K562 (cell line): ENCODE results near the gene P2RY6. TPM values are rescaled to one million over a fixed set of nuclear protein-coding genes. Genes with fewer than 3 reads are reported as not detected.

Experiments used
- ATAC-seq: fragments of 200-7000 bp; cut with Tn5 transposase; 3 replicates; pipeline ENCODE4 v1.9.1; 2020; ENCODE audit warnings: moderate library complexity
- BruUV-seq: library from RNA; stranded (reverse); fragments of 400-500 nt; replicated peaks from 2 replicates; lab custom pipeline; 2021; lab: Mats Ljungman, UMichigan
- CTCF ChIA-PET: fragments of 300-600 bp; formaldehyde crosslinking; extraction: SDS; loops from one replicate; lab custom pipeline; 2021; ENCODE audit warnings: low intra/inter-chr PET ratio; lab: Yijun Ruan, JAX
- POLR2A ChIA-PET: fragments of 300-600, 350-650 bp; sonication (Branson Sonifier 250); formaldehyde crosslinking; extraction: SDS; loops from one replicate; lab custom pipeline; 2021; ENCODE audit warnings: antibody characterized with exemption, inconsistent platforms; lab: Yijun Ruan, JAX
- DNase-seq, 4 experiments: peaks; one replicate each; pipeline versions ENCODE4 v3.0.0 to v3.0.0-alpha.2; 2011 to 2018; ENCODE audit warnings: low spot score in 3 of 4, mixed read lengths in 3 of 4; ENCODE audit errors: extremely low read depth in 1 of 4
- FAIRE-seq: peaks from 2 replicates; lab custom pipeline; 2011; peaks lifted over from hg19 to GRCh38; lab: Jason Lieb, UNC
- H2AFZ ChIP-seq: 2 replicates; pipeline ENCODE4 v1.6.0; 2011; ENCODE audit warnings: low read depth, low read length, control low read depth, inconsistent platforms
- H3K27ac ChIP-seq: fragments of 200-600 bp; 3 replicates; pipeline ENCODE4 v1.8.0; 2011; ENCODE audit warnings: low read depth, mild to moderate bottlenecking, control low read depth, inconsistent platforms, low read length, moderate library complexity, mixed read lengths; ENCODE audit errors: extremely low read depth
- H3K27me3 ChIP-seq, 2 experiments: fragments of 300-600 bp in 1 of 2; 2 replicates in 1 of 2; 3 replicates in 1 of 2; pipeline versions ENCODE4 v1.6.0 to v1.8.0; 2011; ENCODE audit warnings: inconsistent platforms in 2 of 2, low read length in 2 of 2, mild to moderate bottlenecking in 1 of 2, mixed read lengths in 1 of 2, moderate library complexity in 1 of 2; ENCODE audit not compliant: control insufficient read depth in 2 of 2, insufficient read depth in 2 of 2
- H3K36me3 ChIP-seq: fragments of 300-600 bp; 3 replicates; pipeline ENCODE4 v1.8.0; 2011; ENCODE audit warnings: mild to moderate bottlenecking, low read length, inconsistent platforms; ENCODE audit not compliant: control insufficient read depth, insufficient read depth
- H3K4me1 ChIP-seq, 2 experiments: fragments of 200-600 bp in 1 of 2; replicated peaks in 1 of 2; 2 replicates in 1 of 2; 3 replicates in 1 of 2; pipeline versions ENCODE4 v1.5.1 to v1.8.0; 2011; ENCODE audit warnings: inconsistent platforms in 2 of 2, low read length in 2 of 2, mild to moderate bottlenecking in 1 of 2, mixed read lengths in 1 of 2, moderate library complexity in 1 of 2; ENCODE audit not compliant: control insufficient read depth in 2 of 2, insufficient read depth in 2 of 2
- H3K4me2 ChIP-seq: 2 replicates; pipeline ENCODE4 v1.6.1; 2011; ENCODE audit warnings: low read length, control low read depth, inconsistent platforms, mixed read lengths; ENCODE audit not compliant: insufficient read depth
- H3K4me3 ChIP-seq: fragments of 200-600 bp; sonication (generic), shearing (Covaris generic); 2 replicates; pipeline ENCODE4 v1.5.1; 2016; ENCODE audit warnings: control low read depth, inconsistent platforms
- H3K79me2 ChIP-seq: fragments of 200-600 bp; 3 replicates; pipeline ENCODE4 v1.8.0; 2011; ENCODE audit warnings: low read length, inconsistent platforms; ENCODE audit not compliant: control insufficient read depth, insufficient read depth
- H3K9ac ChIP-seq, 2 experiments: 2 replicates each; pipeline versions ENCODE4 v1.6.0 to v1.6.1; 2011; ENCODE audit warnings: low read depth in 2 of 2, low read length in 2 of 2, control low read depth in 1 of 2, inconsistent platforms in 1 of 2, mild to moderate bottlenecking in 1 of 2, mixed read lengths in 1 of 2; ENCODE audit not compliant: insufficient read depth in 1 of 2
- H3K9me1 ChIP-seq: one replicate; pipeline ENCODE4 v1.6.0; 2011; ENCODE audit warnings: inconsistent platforms, mild to moderate bottlenecking, low read length, moderate library complexity; ENCODE audit not compliant: control insufficient read depth, insufficient read depth
- H3K9me3 ChIP-seq: replicated peaks from 2 replicates; pipeline ENCODE4 v1.5.1; 2011; ENCODE audit warnings: low read depth, low read length, inconsistent platforms; ENCODE audit not compliant: control insufficient read depth, insufficient read depth
- H4K20me1 ChIP-seq: replicated peaks from 2 replicates; pipeline ENCODE4 v1.6.1; 2011; ENCODE audit warnings: low read length, inconsistent platforms, mixed read lengths; ENCODE audit not compliant: control insufficient read depth, insufficient read depth
- BRD9 ChIP-seq: fragments of 450-650 bp; IDR thresholded peaks from 2 replicates; pipeline ENCODE4 v1.6.1; 2018; ENCODE audit warnings: low read depth; ENCODE audit not compliant: partially characterized antibody
- RBM15 ChIP-seq: fragments of 200-400 bp; formaldehyde crosslinking; IDR thresholded peaks from 2 replicates; pipeline ENCODE4 v1.6.1; 2018; ENCODE audit warnings: mild to moderate bottlenecking, low read length, moderate library complexity; ENCODE audit not compliant: insufficient read depth
- ZNF197 ChIP-seq: fragments of 200-800 bp; sonication (Bioruptor generic); IDR thresholded peaks from 2 replicates; pipeline ENCODE4 v1.6.1; 2016; ENCODE audit warnings: low read depth, missing genetic modification characterization, missing compliant biosample characterization
- WGBS: fragments of 100-300 bp; shearing (Covaris generic); methylation state at CpG from one replicate; pipeline ENCODE4 v1.1.6; 2016; ENCODE audit warnings: low coverage, mixed read lengths; ENCODE audit not compliant: insufficient coverage; ENCODE audit errors: missing lambda C conversion rate; 5-methylcytosine and 5-hydroxymethylcytosine counted together
- in situ Hi-C: fragments of 300-500 bp; cut with MboI; formaldehyde crosslinking; loops from 4 replicates; pipeline ENCODE4 v1.15.0; 2018; ENCODE audit warnings: inconsistent platforms, mixed read lengths
- intact Hi-C: fragments of 100-400 bp; cut with micrococcal nuclease; formaldehyde crosslinking; loops from 2 replicates; pipeline ENCODE4 v1.14.2; 2022
- polyA plus RNA-seq, 8 experiments: library from polyadenylated mRNA; depleted of rRNA in 4 of 8; stranded (reverse) in 5 of 8; unstranded in 3 of 8; fragments of >200 nt; fragmentation: Nextera tagmentation in 2 of 8; fragmentation: Illumina TruSeq in 1 of 8; extraction: Ambion mirVana in 2 of 8; extraction: Trizol in 1 of 8; gene quantifications; 2 replicates each; pipeline versions ENCODE4 v1.2.1 to v1.2.3, GENCODE V29; 2011 to 2014; ENCODE audit warnings: inconsistent platforms in 1 of 8, missing spikeins in 1 of 8
- total RNA-seq, 7 experiments: library from RNA; depleted of rRNA in 6 of 7; stranded (reverse); fragments of >200 nt in 6 of 7; fragmentation: Illumina TruSeq in 2 of 7; extraction: Trizol in 2 of 7; gene quantifications; 2 replicates each; pipeline versions ENCODE4 v1.2.1 to v1.2.3, GENCODE V29; 2011 to 2021; ENCODE audit warnings: low replicate concordance in 1 of 7
- TF ChIP-seq, protein P1 (sequence below): fragments of 250-450 bp; sonication (Bioruptor Pico); IDR thresholded peaks from 2 replicates; pipeline ENCODE4 v1.5.0; 2021; ENCODE audit warnings: mild to moderate bottlenecking, moderate library complexity

The P2RY6 gene
- total and polyA plus RNA-seq, 9 of the 15 experiments (the other 6 are each of a cell fraction or from before 2014, with no cell fraction given) = not detected

DNA sequence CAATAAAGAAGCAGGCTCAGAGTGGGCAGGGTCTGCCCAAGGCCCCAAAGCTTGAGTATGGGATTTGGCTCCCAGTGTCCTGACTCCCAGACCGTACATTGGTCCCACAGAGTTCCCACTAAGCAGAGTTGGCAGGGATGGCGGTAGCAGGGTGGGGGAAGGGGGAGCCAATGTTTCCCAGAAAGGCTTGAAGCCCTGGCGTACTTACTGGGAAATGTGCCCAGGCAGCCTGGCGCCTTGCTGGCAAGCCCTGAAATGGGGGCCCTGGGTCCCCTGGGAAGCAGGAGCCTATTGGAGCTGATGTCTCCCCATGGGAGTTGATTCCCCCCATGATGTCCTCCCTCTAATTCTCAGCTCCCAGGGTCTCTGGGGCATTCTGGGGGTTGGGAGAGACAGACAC is 45.2 kb downstream of the P2RY6 start:
- H3K4me3 ChIP-seq = no peak overlapping the region
- 21% methylated on average over 3 of the region's 4 CpGs for WGBS

More for the DNA sequence above, 45.2 kb downstream of the P2RY6 start:
- H3K27me3 ChIP-seq = peaks cover 0 to 25% of the 10 kb centered on the region in 2 experiments; a peak in 2 of 5 replicates
- peaks cover 3 to 4% of the 10 kb centered on the region in 2 experiments; a peak in 3 of 5 replicates for H3K4me1 ChIP-seq
- intact Hi-C loops = no loop called here
- no peak overlapping the region for H3K4me2 ChIP-seq
- ChIA-PET POLR2A (interaction anchor here (0.5 to 0.7 kb wide), 2 partner anchors 328 to 332 kb away, joined by 3 to 5 read pairs; no protein-coding TSS in a partner anchor), CTCF (interaction anchor here (0.6 kb wide), 1 partner anchor 18 kb away, joined by 3 read pairs; no protein-coding TSS in a partner anchor)
- no peaks in the 10 kb centered on the region for H3K36me3 ChIP-seq
- no TSS peak for BruUV-seq
- H3K27ac ChIP-seq = no peak overlapping the region
- in situ Hi-C loops = no loop called here
- ATAC-seq = no peak
- no peaks in the 10 kb centered on the region for H3K79me2 ChIP-seq
- H3K9me1 ChIP-seq = no peaks in the 10 kb centered on the region
- no peaks in the 10 kb centered on the region for H3K9me3 ChIP-seq
- no peaks in the 10 kb centered on the region for H4K20me1 ChIP-seq
- TF ChIP-seq, protein P1, sequence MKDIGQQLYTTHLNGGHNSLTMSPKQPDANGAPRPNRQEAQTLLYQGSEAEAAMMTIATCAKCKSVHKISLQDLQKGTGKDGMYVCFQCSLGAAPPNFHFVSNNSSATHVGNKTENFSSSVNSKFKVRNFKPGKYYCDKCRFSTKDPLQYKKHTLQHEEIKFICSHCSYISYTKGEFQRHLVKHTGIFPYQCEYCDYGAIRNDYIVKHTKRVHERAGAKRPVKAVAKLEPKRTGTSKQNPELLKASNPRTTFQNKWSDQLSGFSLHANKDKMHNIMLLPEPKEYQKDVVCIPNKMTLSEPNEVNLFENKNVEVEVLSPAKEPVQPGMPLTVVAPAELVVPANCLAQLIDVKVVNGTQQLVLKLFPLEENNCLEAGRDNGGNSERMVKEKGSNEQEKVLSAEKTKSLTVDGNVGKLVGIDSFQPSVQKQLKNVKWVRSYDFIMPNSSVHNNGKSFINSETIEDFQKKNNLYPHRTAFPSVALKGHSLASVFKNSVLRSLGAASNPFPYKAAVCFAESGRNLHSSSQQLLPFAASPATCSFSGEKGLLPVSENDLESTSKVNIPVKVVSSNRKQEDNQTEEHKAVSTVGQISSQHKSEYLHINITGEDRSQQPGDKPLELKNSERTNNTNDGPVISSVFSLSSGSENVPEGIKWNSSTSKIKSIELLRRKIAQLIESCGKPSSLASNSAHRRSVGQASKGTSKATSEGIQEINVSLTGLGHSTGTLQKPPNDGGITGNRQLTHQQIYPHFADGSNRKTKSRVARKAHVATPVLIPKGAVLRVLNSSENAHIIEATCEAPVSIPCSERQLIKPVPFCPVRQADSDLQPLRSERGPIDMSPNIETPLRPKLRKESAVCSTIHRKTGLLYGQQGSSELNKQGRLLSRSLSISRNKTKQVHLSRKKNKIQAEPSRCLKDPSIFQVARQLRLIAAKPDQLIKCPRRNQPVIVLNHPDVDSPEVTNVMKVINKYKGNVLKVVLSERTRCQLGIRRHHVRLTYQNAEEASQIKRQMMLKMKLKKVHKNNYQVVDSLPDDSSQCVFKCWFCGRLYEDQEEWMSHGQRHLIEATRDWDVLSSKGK = no peak
- no peak for TF ChIP-seq RBM15
- TF ChIP-seq BRD9 = no peak
- no peak for TF ChIP-seq ZNF197
- H2AFZ ChIP-seq = no peak overlapping the region
- H3K9ac ChIP-seq = no peak overlapping the region
- no peak for FAIRE-seq
- DNase-seq = no peak
